Tibial nerve (tissue), 4 donors: ENCODE measurements around the gene PIEZO1. TPM values are rescaled to one million over a fixed set of nuclear protein-coding genes. Genes with fewer than 3 reads are reported as not detected.
A peak's percentile ranks its signal among the peaks of the same experiment; 100 is the strongest.

Experiments used
- DNase-seq, 2 donors: peaks; one replicate each; pipeline ENCODE4 v3.0.0-alpha.2; 2019; ENCODE audit warnings: low spot score in 2 of 2
- H3K27ac ChIP-seq, 4 donors: fragments of 200-600 bp; sonication (generic) in 3 of 4; one replicate each; pipeline ENCODE4 v1.5.1; 2017 to 2019; ENCODE audit warnings: mild to moderate bottlenecking in 1 of 4
- H3K27me3 ChIP-seq, 2 donors: fragments of 200-600 bp; sonication (generic) in 1 of 2; one replicate each; pipeline versions ENCODE4 v1.5.1 to v1.6.0; 2017 to 2019
- H3K36me3 ChIP-seq, 3 donors: fragments of 200-600 bp; sonication (generic); one replicate each; pipeline ENCODE4 v1.5.1; 2018 to 2019
- H3K4me1 ChIP-seq, 4 donors: fragments of 200-600 bp; sonication (generic) in 3 of 4; one replicate each; pipeline ENCODE4 v1.5.1; 2017 to 2019
- H3K4me3 ChIP-seq, 4 donors: fragments of 200-600 bp; sonication (generic) in 3 of 4; one replicate each; pipeline ENCODE4 v1.5.1; 2017 to 2019; ENCODE audit warnings: mild to moderate bottlenecking in 1 of 4, moderate library complexity in 1 of 4
- H3K9me3 ChIP-seq, 4 donors: fragments of 200-600 bp; sonication (generic) in 3 of 4; one replicate each; pipeline ENCODE4 v1.5.1; 2017 to 2019
- EP300 ChIP-seq, 2 donors: sonication (generic); formaldehyde crosslinking; IDR thresholded peaks; one replicate each; pipeline ENCODE4 v1.6.1; 2017; ENCODE audit warnings: antibody characterized with exemption in 2 of 2, mild to moderate bottlenecking in 1 of 2
- POLR2A ChIP-seq, 2 donors: fragments of 450-650 bp; IDR thresholded peaks; one replicate each; pipeline ENCODE4 v1.6.1; 2017; ENCODE audit warnings: antibody characterized with exemption in 2 of 2, mild to moderate bottlenecking in 2 of 2, moderate library complexity in 2 of 2
- WGBS, 2 donors: methylation state at CpG; one replicate each; pipeline ENCODE4 v1.1.5; 2018; 5-methylcytosine and 5-hydroxymethylcytosine counted together
- total RNA-seq, 4 donors: library from RNA; depleted of rRNA; stranded (reverse); fragments of >200 nt; gene quantifications; one replicate each; pipeline ENCODE4 v1.1.0, GENCODE V29; 2016
- TF ChIP-seq, protein P1 (sequence below), 5 experiments: fragments of 200-600 bp in 3 of 5; fragments of 450-650 bp in 2 of 5; sonication (generic) in 3 of 5; IDR thresholded peaks; one replicate each; pipeline ENCODE4 v1.5.1; 2016 to 2019; ENCODE audit warnings: antibody characterized with exemption in 5 of 5, mild to moderate bottlenecking in 3 of 5, moderate library complexity in 2 of 5

Gene PIEZO1
- total RNA-seq, 4 donors from 2014 or later = 90.5 to 309 (median 165) TPM

DNA sequence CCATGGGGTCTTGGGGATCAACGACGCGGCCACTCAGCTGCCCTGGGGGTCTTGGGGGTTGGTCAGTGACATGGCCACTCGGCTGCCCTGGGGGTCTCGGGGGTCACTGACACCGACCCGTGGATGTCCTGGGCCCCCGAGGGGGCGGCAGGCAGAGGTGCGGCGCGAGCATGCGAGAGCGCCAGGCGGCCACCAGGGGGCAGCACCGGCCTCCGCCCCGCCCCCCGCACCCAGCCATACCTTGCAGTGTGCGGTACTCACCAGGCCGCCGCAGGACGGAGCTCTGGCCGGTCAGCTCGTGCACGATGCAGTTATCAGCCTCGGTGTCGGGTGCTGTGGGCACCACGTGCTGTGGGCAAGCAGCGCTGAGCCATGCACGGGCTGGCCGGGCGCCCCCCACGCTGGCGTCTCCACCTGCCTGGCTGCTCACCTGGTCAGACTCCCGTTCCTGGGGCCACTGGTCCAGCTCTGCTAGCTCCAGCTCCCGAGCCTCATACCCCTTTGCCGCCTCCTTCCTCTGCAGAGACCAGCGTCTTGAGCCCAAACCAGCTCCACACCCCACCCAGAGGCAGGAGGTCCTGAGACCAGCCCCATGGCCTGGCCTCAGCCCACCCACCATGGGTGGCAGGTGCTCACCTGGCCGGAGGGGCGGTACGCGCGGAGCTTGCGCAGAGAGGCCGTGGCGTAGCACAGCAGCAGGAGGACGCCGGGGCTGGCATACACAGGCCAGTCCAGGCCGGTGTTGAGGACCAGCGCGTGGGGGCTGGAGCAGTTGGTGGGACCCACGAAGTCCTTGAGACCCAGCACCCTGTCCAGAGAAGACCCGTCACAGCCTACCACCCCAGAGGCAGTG lies 47.5 kb downstream of the PIEZO1 start:
- TF ChIP-seq, protein P1, sequence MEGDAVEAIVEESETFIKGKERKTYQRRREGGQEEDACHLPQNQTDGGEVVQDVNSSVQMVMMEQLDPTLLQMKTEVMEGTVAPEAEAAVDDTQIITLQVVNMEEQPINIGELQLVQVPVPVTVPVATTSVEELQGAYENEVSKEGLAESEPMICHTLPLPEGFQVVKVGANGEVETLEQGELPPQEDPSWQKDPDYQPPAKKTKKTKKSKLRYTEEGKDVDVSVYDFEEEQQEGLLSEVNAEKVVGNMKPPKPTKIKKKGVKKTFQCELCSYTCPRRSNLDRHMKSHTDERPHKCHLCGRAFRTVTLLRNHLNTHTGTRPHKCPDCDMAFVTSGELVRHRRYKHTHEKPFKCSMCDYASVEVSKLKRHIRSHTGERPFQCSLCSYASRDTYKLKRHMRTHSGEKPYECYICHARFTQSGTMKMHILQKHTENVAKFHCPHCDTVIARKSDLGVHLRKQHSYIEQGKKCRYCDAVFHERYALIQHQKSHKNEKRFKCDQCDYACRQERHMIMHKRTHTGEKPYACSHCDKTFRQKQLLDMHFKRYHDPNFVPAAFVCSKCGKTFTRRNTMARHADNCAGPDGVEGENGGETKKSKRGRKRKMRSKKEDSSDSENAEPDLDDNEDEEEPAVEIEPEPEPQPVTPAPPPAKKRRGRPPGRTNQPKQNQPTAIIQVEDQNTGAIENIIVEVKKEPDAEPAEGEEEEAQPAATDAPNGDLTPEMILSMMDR (IDR thresholded peaks at IDR 0.05) = peak; percentile 96 to 100 (median 99)
- peak in 1 of 2 donors; percentile 35 for TF ChIP-seq EP300 (IDR thresholded peaks at IDR 0.05)
- TF ChIP-seq POLR2A (IDR thresholded peaks at IDR 0.05) = no peak
- Histone ChIP-seq H3K9me3 (no peaks in the 10 kb centered on the region), H3K4me3 (no peak overlapping the region), H3K36me3 (peaks cover 0 to 90% (median 5%) of the 10 kb centered on the region in 3 donors), H3K4me1 (peaks cover 0 to 9% (median 4%) of the 10 kb centered on the region in 4 donors), H3K27ac (peak overlapping the region in 2 of 4 donors; percentile 15 to 38), H3K27me3 (no peaks in the 10 kb centered on the region)
- 42 to 54% methylated on average over 35 to 40 of the region's 54 CpGs for WGBS, 2 donors
- peak; percentile 19 to 55 for DNase-seq

DNA sequence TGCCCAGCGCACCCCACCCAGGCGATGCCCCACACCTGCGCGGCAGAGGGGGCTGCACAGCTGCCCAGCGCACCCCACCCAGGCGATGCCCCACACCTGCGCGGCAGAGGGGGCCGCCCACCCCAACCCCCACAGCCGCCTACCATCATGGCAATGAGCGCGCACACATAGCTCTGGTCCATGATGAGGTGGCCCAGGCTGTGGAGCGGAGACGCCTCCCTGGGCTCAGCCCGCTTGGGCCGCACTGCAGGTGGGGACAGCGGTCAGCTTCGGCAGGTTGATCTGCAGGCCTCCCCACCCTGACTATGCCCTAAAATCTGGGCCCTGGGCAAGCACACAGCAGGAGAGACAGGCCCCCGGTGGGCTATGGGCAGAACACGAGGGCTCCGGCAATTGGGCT lies 48.5 kb downstream of the PIEZO1 start:
- no peaks in the 10 kb centered on the region for H3K9me3 ChIP-seq
- DNase-seq = no peak
- peaks cover 0 to 9% (median 4%) of the 10 kb centered on the region in 4 donors for H3K4me1 ChIP-seq
- peaks cover 0 to 90% (median 5%) of the 10 kb centered on the region in 3 donors for H3K36me3 ChIP-seq
- H3K4me3 ChIP-seq = no peak overlapping the region
- WGBS, 2 donors = 90 to 93% methylated on average over 3 to 10 of the region's 21 CpGs
- H3K27me3 ChIP-seq = no peaks in the 10 kb centered on the region
- no peak overlapping the region for H3K27ac ChIP-seq
- TF ChIP-seq POLR2A (IDR thresholded peaks at IDR 0.05) (no peak), EP300 (IDR thresholded peaks at IDR 0.05) (no peak)
- TF ChIP-seq, protein P1 (IDR thresholded peaks at IDR 0.05) = no peak

DNA sequence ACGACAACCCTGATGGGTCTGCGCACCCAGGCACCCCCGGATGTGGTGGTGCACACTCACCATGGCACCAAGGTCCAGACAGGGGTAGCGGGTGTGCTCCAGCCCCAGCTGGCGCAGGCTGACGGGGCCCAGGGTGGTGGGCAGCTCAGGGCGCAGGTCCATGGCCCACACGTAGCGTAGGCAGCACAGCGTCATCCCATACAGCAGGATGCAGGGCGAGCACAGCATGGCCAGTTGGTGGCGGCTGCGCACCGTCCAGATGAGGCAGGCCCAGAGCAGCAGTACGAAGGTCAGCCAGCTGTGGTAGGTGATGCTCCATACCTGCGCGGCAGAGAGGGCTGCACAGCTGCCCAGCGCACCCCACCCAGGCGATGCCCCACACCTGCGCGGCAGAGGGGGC lies 48.9 kb downstream of the PIEZO1 start:
- Histone ChIP-seq H3K27ac (no peak overlapping the region), H3K4me1 (peaks cover 0 to 9% (median 4%) of the 10 kb centered on the region in 4 donors), H3K9me3 (no peaks in the 10 kb centered on the region), H3K27me3 (no peaks in the 10 kb centered on the region), H3K36me3 (peaks cover 0 to 90% (median 5%) of the 10 kb centered on the region in 3 donors), H3K4me3 (no peak overlapping the region)
- TF ChIP-seq, protein P1 (IDR thresholded peaks at IDR 0.05) = no peak
- TF ChIP-seq EP300 (IDR thresholded peaks at IDR 0.05) (no peak), POLR2A (IDR thresholded peaks at IDR 0.05) (no peak)
- 84 to 89% methylated on average over 10 to 16 of the region's 21 CpGs for WGBS, 2 donors
- DNase-seq = no peak

DNA sequence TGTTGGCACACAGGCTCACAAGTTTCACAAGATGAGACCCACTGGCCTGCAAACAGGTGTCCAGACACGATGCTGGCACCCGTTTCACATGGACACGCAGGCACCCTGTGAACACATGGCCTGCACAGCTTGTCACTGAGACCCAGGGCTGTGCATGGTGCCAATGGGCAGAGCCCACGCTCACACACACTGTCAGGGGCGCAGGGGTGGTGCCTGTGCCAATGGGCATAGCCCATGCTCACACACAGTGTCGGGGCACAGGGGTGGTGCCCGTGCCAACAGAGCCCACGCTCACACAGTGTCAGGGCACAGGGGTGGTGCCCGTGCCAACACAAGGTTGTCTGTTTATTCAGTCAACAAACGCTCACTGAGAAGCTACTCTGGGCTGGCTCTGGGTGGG lies 49.4 kb downstream of the PIEZO1 start:
- H3K9me3 ChIP-seq = no peaks in the 10 kb centered on the region
- WGBS, 2 donors = 73 to 78% methylated on average over 8 of the region's 10 CpGs
- H3K27ac ChIP-seq = no peak overlapping the region
- no peak for DNase-seq
- TF ChIP-seq, protein P1 (IDR thresholded peaks at IDR 0.05) = no peak
- TF ChIP-seq EP300 (IDR thresholded peaks at IDR 0.05) (no peak), POLR2A (IDR thresholded peaks at IDR 0.05) (no peak)
- peaks cover 0 to 90% (median 5%) of the 10 kb centered on the region in 3 donors for H3K36me3 ChIP-seq
- no peaks in the 10 kb centered on the region for H3K27me3 ChIP-seq
- H3K4me3 ChIP-seq = no peak overlapping the region
- H3K4me1 ChIP-seq = peaks cover 0 to 9% (median 4%) of the 10 kb centered on the region in 4 donors

DNA sequence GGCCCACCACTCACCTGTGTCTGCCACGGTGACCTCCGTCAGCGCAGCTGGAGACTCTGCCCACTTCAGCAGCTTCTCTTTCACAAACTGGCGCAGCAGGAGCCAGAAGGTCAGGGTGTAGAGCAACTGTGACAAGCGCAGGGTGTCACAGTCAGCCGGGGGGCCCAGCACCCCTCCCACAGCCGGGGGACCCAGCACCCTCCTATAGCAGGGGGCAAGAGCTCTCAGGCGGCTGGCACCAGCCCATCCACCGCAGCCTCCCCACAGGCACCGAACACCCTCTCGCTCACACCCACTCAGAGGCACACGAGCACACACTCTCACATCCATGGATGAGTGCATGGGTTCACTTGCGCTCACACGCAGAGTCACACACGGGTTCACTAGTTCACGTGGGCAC lies 49.9 kb downstream of the PIEZO1 start:
- no peaks in the 10 kb centered on the region for H3K27me3 ChIP-seq
- peaks cover 0 to 9% (median 4%) of the 10 kb centered on the region in 4 donors for H3K4me1 ChIP-seq
- H3K27ac ChIP-seq = no peak overlapping the region
- H3K4me3 ChIP-seq = no peak overlapping the region
- H3K36me3 ChIP-seq = peaks cover 0 to 87% (median 5%) of the 10 kb centered on the region in 3 donors
- H3K9me3 ChIP-seq = no peaks in the 10 kb centered on the region
- TF ChIP-seq, protein P1 (IDR thresholded peaks at IDR 0.05) = no peak
- TF ChIP-seq EP300 (IDR thresholded peaks at IDR 0.05) = no peak
- TF ChIP-seq POLR2A (IDR thresholded peaks at IDR 0.05) = no peak
- DNase-seq = no peak
- 89 to 91% methylated on average over 13 of the region's 16 CpGs for WGBS, 2 donors
